GM20000 (cell line): Measurements from ENCODE around the gene TAF1B.
A peak's percentile ranks its signal among the peaks of the same experiment; 100 is the strongest.
"Not testable (repeated sequence)": the region's sequence is repeated elsewhere in the genome, so short reads cannot be mapped to it uniquely, and the experiment has no call there.

Experiments
- DNase-seq: peaks from one replicate; pipeline ENCODE4 v3.0.0; 2012; ENCODE audit warnings: low spot score
- TF ChIP-seq, protein P1 (sequence below): IDR thresholded peaks from 2 replicates; pipeline ENCODE4 v1.5.1; 2012; ENCODE audit warnings: mild to moderate bottlenecking, control low read depth; ENCODE audit errors: extremely low read depth, missing control alignments

The TAF1B gene

DNA sequence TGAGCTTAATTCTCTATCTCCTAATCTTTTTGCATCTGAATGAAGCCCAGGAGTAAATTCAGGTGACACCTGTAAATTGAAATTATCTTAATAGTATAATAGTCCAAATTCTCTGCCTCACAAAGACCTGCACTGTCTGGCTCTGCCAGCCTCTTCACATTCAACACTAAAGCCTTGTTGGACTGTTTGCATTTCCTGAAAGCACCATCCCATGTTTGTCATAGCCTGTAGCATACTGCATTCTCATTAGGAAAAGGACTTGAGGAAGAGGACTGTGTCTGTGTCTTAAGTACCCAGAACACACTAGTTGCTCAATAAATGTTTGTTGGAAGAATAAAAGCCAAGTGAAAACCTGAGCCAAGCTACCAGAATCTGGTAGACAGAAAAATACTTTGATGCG lies 65.4 kb downstream of the TAF1B start:
- TF ChIP-seq, protein P1, sequence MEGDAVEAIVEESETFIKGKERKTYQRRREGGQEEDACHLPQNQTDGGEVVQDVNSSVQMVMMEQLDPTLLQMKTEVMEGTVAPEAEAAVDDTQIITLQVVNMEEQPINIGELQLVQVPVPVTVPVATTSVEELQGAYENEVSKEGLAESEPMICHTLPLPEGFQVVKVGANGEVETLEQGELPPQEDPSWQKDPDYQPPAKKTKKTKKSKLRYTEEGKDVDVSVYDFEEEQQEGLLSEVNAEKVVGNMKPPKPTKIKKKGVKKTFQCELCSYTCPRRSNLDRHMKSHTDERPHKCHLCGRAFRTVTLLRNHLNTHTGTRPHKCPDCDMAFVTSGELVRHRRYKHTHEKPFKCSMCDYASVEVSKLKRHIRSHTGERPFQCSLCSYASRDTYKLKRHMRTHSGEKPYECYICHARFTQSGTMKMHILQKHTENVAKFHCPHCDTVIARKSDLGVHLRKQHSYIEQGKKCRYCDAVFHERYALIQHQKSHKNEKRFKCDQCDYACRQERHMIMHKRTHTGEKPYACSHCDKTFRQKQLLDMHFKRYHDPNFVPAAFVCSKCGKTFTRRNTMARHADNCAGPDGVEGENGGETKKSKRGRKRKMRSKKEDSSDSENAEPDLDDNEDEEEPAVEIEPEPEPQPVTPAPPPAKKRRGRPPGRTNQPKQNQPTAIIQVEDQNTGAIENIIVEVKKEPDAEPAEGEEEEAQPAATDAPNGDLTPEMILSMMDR, result no peak
- no peak for DNase-seq

DNA sequence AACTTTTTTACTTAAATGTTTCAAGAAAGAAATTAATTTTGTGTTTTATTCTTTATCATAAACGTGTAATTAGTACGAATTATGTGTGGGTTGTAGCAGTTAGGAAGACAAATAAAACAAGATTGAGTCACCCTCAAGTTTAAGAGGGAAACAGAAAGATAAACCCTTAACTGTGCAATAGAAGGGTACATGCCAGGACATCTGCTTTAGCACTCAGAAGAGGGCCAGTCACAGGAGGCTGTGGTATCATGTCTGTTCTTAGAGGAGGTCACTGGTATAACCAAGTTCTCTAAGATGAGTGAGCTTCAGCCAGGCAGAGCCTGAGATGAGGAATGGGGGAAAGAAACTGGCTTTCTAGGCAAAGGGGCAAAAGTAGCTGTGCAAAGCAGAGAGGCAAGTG lies 65.8 kb downstream of the TAF1B start:
- DNase-seq, result no peak
- TF ChIP-seq, protein P1, result no peak

DNA sequence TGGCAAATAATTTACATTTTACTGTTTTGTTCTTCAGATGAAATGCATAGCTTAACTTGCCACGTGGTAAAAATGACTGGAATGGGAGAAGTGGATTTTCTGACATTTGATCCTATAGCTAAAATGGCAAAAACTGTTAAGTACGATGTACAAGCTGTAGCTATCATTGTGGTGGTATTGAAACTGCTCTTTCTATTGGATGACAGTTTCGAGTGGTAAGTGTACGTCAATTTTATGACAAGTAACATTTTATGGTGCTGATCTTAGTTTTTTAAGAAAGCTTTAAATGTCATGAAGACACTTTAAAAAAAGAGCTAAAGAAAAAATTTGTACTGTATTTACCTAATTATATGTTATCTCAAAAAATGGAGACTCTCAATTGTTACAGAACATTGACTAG lies 67.4 kb downstream of the TAF1B start:
- DNase-seq, result no peak
- TF ChIP-seq, protein P1, result no peak

DNA sequence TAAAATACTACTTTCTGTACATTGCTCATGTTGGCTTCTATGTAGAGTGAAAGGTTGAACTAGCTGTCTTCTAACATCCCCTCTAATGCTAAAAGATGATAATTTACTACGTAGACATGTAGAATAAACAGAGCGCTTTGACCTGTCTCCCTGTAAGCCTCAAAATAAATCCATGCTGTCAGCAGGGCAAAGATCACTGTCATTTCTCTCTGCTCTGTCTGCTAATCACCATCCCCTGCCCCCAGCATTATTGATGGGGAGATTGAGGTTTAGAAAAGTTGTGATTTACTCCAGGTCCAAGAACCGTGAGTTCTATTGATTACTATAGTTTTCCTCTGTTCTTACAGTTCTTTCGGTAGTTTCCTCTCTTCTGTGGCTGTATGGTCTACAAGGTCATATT lies 69.2 kb downstream of the TAF1B start:
- TF ChIP-seq, protein P1, result no peak
- DNase-seq, result no peak

DNA sequence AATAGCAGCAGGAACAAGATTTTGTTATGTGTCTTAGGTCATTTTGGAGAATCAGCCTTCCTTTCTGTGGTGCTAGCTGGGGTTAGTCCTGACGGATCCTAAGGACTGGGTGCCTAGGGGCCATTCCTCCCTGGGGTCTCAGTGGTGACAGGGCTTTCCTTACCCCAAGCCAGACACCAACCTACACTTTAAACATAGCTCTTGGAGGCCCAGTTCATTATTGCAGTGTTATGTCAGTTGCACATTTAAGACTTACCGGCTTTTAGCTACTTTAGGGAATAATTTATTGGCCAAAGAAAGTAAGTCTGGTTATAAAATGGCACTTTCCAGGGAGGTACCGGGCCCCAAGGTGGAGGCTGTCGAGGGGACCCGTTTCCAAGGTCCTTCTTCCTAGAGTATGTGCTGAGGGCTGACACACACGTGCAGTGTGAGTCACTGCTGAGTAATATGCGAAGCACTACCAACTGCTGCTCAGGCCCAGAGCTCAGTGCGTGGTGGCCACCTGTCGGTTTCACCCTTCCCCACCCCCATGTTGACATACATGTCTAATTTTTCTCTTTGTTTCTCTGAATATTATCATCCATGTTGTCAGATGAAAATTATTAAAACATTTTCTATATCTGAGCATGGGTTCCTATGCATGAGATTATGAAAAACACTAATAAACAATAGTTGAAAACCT lies 71.3 kb downstream of the TAF1B start:
- peak; percentile 68 for DNase-seq
- TF ChIP-seq, protein P1, result peak; percentile 26

DNA sequence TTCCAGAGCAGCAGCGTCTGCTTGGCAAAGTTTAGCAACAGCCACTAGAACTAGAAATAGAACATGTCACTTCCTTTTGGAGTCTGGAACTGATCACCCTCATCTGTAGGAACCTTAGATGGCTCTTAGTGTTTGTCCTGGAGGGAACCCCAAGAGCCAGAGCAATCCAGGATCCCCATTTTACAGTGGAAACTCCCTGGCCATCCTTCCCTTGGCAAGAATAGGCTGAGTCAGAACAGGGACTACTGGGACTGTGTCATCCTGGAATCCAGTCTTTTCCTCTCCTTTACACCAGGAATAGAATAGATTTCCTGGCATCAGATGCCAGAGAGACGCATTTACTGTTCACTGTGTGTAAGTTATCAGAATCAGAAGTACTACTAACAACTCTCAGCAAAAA lies 75.0 kb downstream of the TAF1B start:
- TF ChIP-seq, protein P1, result no peak
- DNase-seq, result no peak

DNA sequence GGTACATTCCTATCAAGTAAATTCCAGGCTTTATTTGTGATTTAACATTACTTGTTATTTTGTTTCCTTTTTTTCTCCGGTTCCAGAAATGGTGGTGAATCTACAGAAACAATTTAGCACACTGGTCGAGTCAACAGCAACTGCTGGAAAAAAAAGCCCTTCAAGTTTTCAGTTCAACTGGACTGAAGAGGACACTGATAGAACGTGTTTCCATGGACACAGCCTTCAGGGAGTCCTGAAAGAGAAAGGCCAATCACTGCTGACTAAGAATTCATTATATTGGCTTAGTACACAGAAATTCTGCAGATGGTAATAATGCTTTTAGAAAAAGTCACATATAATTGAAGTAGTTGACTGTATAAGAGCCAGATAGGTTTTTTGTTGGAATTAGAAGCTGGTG lies 76.2 kb downstream of the TAF1B start:
- TF ChIP-seq, protein P1, result no peak
- no peak for DNase-seq

DNA sequence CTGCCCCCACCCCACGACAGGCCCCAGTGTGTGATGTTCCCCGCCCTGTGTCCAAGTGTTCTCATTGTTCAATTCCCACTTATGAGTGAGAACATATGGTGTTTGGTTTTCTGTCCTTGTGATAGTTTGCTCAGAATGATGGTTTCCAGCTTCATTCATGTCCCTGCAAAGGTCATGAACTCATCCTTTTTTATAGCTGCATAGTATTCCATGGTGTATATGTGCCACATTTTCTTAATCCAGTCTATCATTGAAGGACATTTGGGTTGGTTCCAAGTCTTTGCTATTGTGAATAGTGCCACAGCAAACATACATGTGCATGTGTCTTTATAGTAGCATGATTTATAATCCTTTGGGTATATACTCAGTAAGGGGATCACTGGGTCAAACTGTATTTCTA lies 83.7 kb downstream of the TAF1B start:
- DNase-seq, result not testable (repeated sequence)
